Activated CD8-positive, alpha-beta memory T cell treated with anti-CD3 and anti-CD28 coated beads, Interleukin-2, amount 50 U/mL, for 24 hours (primary cell): ENCODE data around the gene B4GALT4.
"Not testable (repeated sequence)": the region's sequence is repeated elsewhere in the genome, so short reads cannot be mapped to it uniquely, and the experiment has no call there.

Experiments used
- DNase-seq: peaks from one replicate; pipeline ENCODE4 v3.0.0-alpha.2; 2020; ENCODE audit errors: extremely low read depth

B4GALT4 gene

GRCh38 chr3:119195911-119196310 is 44.8 kb downstream of the B4GALT4 start:
- DNase-seq = no peak

GRCh38 chr3:119195151-119195476 is 45.6 kb downstream of the B4GALT4 start:
- DNase-seq = no peak

GRCh38 chr3:119194237-119195150 is 46.2 kb downstream of the B4GALT4 start:
- no peak for DNase-seq

GRCh38 chr3:119191800-119192199 is 48.9 kb downstream of the B4GALT4 start:
- no peak for DNase-seq

- DNase-seq = no peak
Observed at GRCh38 chr3:119187266-119187665, 53.4 kb downstream of the B4GALT4 start.

- no peak for DNase-seq
Observed at GRCh38 chr3:119184796-119185570, 55.7 kb downstream of the B4GALT4 start.

- no peak for DNase-seq
Observed at GRCh38 chr3:119184111-119184510, 56.6 kb downstream of the B4GALT4 start.

GRCh38 chr3:119181765-119182164 is 58.9 kb downstream of the B4GALT4 start:
- no peak for DNase-seq

GRCh38 chr3:119177321-119177720 is 63.4 kb downstream of the B4GALT4 start:
- DNase-seq = no peak

- no peak for DNase-seq
Observed at GRCh38 chr3:119176778-119177177, 63.9 kb downstream of the B4GALT4 start.

- DNase-seq = no peak
Observed at GRCh38 chr3:119175872-119176756, 64.6 kb downstream of the B4GALT4 start.

- no peak for DNase-seq
Observed at GRCh38 chr3:119173325-119173724, 67.4 kb downstream of the B4GALT4 start, which contains the start of gene UPK1B. TSS of gene UPK1B (plus strand) at chr3:119173598. CDS start at chr3:119186742, 13,144 bp downstream.

GRCh38 chr3:119170821-119171220 is 69.9 kb downstream of the B4GALT4 start:
- DNase-seq = no peak

- not testable (repeated sequence) for DNase-seq
Observed at GRCh38 chr3:119164745-119165144, 75.9 kb downstream of the B4GALT4 start.
